Heart left ventricle (tissue), 16 donors: Measurements from ENCODE around the gene FHIP1A. TPM values are rescaled to one million over a fixed set of nuclear protein-coding genes. Genes with fewer than 3 reads are reported as not detected.
"Not testable (repeated sequence)": the region's sequence is repeated elsewhere in the genome, so short reads cannot be mapped to it uniquely, and the experiment has no call there.

Experiments
- ATAC-seq, 4 donors: fragments of 200-7000 bp; cut with Tn5 transposase; one replicate each; pipeline ENCODE4 v1.9.1; 2020 to 2022; ENCODE audit warnings: moderate library complexity in 4 of 4, mild to moderate bottlenecking in 3 of 4, moderate number of reproducible peaks in 1 of 4
- DNase-seq, 5 donors: peaks; one replicate each; pipeline ENCODE4 v3.0.0-alpha.2; 2020
- H3K27ac ChIP-seq, 12 donors: fragments of 200-600 bp; sonication (generic) in 4 of 12; one replicate each; pipeline versions ENCODE4 v1.5.0 to v1.8.0; 2016 to 2022; ENCODE audit warnings: mild to moderate bottlenecking in 2 of 12
- H3K27me3 ChIP-seq, 9 donors: fragments of 200-600 bp; sonication (generic) in 2 of 9; one replicate each; pipeline versions ENCODE4 v1.5.1 to v1.8.0; 2016 to 2022; ENCODE audit warnings: mild to moderate bottlenecking in 3 of 9
- H3K36me3 ChIP-seq, 9 donors: fragments of 200-600 bp; sonication (generic) in 2 of 9; one replicate each; pipeline versions ENCODE4 v1.5.0 to v1.8.0; 2018 to 2022; ENCODE audit warnings: mild to moderate bottlenecking in 2 of 9
- H3K4me1 ChIP-seq, 12 donors: fragments of 200-600 bp; sonication (generic) in 4 of 12; one replicate each; pipeline versions ENCODE4 v1.5.0 to v1.8.0; 2016 to 2022; ENCODE audit warnings: mild to moderate bottlenecking in 3 of 12
- H3K4me3 ChIP-seq, 12 donors: fragments of 200-600 bp; sonication (generic) in 4 of 12; one replicate each; pipeline versions ENCODE4 v1.5.0 to v1.8.0; 2017 to 2022; ENCODE audit warnings: mild to moderate bottlenecking in 9 of 12, moderate library complexity in 4 of 12
- H3K9me3 ChIP-seq, 12 donors: fragments of 200-600 bp; sonication (generic) in 4 of 12; one replicate each; pipeline versions ENCODE4 v1.5.0 to v1.8.0; 2016 to 2022; ENCODE audit warnings: mild to moderate bottlenecking in 1 of 12
- POLR2A ChIP-seq, 2 donors: fragments of 450-650 bp; IDR thresholded peaks; one replicate each; pipeline ENCODE4 v1.6.1; 2017; ENCODE audit warnings: antibody characterized with exemption in 2 of 2, mild to moderate bottlenecking in 2 of 2, moderate library complexity in 2 of 2
- WGBS, 4 donors: extraction: QIAGEN DNeasy Blood & Tissue Kit in 2 of 4; methylation state at CpG; one replicate each; pipeline versions ENCODE4 v1.1.5 to v1.1.7; 2013 to 2018; 5-methylcytosine and 5-hydroxymethylcytosine counted together
- intact Hi-C, 10 donors: fragments of 100-400 bp; cut with DNase I; formaldehyde crosslinking; loops; one replicate each; pipeline versions ENCODE4 v1.11.1 to v1.14.2; 2022
- polyA plus RNA-seq, 2 donors: library from polyadenylated mRNA; stranded (reverse); fragments of 200-250 nt; gene quantifications; one replicate each; pipeline ENCODE4 v1.2.3, GENCODE V29; 2013
- total RNA-seq, 9 donors: library from RNA; depleted of rRNA in 2 of 9; stranded (reverse); fragments of >200 nt in 2 of 9; fragmentation: NEBNext Ultra II Directional in 3 of 9; extraction: Animal tissue kit (Norgen Biotek cat#: 25700) in 3 of 9; gene quantifications; one replicate each; pipeline versions ENCODE4 v1.1.0 to v1.2.4, GENCODE V29; 2016 to 2023
- TF ChIP-seq, protein P1 (sequence below), 12 donors: fragments of 200-600 bp; sonication (generic) in 4 of 12; IDR thresholded peaks; one replicate each; pipeline versions ENCODE4 v1.5.0 to v1.8.0; 2018 to 2022; ENCODE audit warnings: antibody characterized with exemption in 12 of 12, mild to moderate bottlenecking in 5 of 12
- donor health status: ischemic (EF 13 %, LVEDD 7.1; RV severe dilation, severe dysfunction).
- donor health status: healthy with polysubstance abuse.
- donor health status: DM: no; HTN: yes; CAD: no.
- donor health status: DM: no; HTN: no; CAD: no.
- donor health status: ischemic (EF 25% LVEDD 6.9; RV normal size, moderate dysfunction).
- donor health status: ischemic (EF 25% LVEDD 5.7; RV mildly dilated, moderate dysfunction).
- donor health status: healthy.
- donor health status: DM: yes; HTN: yes; CAD: no.
- donor health status: ischemic (EF 35%, LVEDD 5.7; RV mildly dilated, moderate dysfunction).
- donor health status: nonischemic (EF 11% LVEDD 7.7; RV severe dilation, severe dysfunction).
- donor health status: DM: yes; HTN: yes; CAD: no.
- donor health status: PGD.
- donor health status: ischemic (EF 29% LVEDD 5.4; RV normal size, mild dysfunction).
- donor health status: nonischemic (EF 23%, LVEDD 6.1; RV moderate dilation, normal function).

FHIP1A gene
- total and polyA plus RNA-seq, 11 donors = 3.7 to 32.0 (median 23.6) TPM

DNA sequence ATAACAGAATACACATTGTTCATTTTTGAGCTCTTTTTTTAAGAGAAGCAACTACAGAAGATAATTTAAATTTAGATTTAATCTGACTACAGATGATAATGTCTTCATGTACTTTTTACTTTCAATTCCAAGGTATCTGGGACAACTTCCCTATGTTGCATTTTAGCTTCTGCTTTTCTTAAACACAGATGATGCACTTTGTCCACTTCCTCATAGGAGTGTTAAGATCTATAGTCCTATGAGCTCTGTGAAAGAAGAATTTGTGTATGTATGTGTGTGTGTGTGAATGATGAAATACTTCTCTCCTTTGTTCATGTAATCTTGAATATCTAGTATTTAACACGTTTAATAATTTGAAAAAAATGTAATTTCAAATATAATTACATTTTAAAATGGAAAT is 5.3 kb upstream of the FHIP1A start:
- WGBS, 4 donors = 66 to 78% (median 73%) methylated on average over 1 of the region's 1 CpG
- H3K27me3 ChIP-seq = peaks cover 0 to 9% (median 0%) of the 10 kb centered on the region in 9 donors
- ATAC-seq (no peak), DNase-seq (no peak)
- peaks cover 0 to 15% (median 4%) of the 10 kb centered on the region in 12 donors for H3K4me1 ChIP-seq
- no peak overlapping the region for H3K4me3 ChIP-seq
- intact Hi-C loops = no loop called here
- H3K9me3 ChIP-seq = peaks cover 0 to 4% (median 0%) of the 10 kb centered on the region in 12 donors
- H3K36me3 ChIP-seq = no peaks in the 10 kb centered on the region
- H3K27ac ChIP-seq = no peak overlapping the region
- TF ChIP-seq POLR2A (IDR thresholded peaks at IDR 0.05) = no peak
- TF ChIP-seq, protein P1, sequence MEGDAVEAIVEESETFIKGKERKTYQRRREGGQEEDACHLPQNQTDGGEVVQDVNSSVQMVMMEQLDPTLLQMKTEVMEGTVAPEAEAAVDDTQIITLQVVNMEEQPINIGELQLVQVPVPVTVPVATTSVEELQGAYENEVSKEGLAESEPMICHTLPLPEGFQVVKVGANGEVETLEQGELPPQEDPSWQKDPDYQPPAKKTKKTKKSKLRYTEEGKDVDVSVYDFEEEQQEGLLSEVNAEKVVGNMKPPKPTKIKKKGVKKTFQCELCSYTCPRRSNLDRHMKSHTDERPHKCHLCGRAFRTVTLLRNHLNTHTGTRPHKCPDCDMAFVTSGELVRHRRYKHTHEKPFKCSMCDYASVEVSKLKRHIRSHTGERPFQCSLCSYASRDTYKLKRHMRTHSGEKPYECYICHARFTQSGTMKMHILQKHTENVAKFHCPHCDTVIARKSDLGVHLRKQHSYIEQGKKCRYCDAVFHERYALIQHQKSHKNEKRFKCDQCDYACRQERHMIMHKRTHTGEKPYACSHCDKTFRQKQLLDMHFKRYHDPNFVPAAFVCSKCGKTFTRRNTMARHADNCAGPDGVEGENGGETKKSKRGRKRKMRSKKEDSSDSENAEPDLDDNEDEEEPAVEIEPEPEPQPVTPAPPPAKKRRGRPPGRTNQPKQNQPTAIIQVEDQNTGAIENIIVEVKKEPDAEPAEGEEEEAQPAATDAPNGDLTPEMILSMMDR (IDR thresholded peaks at IDR 0.05) = no peak

DNA sequence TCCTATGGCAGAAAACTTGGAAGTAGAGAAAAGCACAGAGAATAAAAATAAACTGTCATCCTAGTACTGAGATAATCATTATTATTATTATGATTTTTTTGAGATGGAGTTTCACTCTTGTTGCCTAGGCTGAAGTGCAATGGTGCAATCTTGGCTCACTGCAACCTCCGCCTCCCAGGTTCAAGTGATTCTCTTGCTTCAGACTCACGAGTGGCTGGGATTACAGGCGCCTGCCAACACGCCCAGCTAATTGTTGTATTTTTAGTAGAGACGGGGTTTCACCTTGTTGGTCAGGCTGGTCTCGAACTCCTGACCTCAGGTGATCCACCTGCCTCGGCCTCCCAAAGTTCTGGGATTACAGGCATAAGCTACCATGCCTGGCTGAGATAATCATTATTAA is 4.2 kb upstream of the FHIP1A start:
- peaks cover 0 to 18% (median 0%) of the 10 kb centered on the region in 9 donors for H3K27me3 ChIP-seq
- H3K36me3 ChIP-seq, H3K4me3 ChIP-seq, DNase-seq, intact Hi-C loops, H3K9me3 ChIP-seq, H3K27ac ChIP-seq, ATAC-seq: not testable (repeated sequence)
- peaks cover 0 to 22% (median 9%) of the 10 kb centered on the region in 12 donors for H3K4me1 ChIP-seq
- WGBS, 4 donors = 70 to 84% (median 77%) methylated on average over 7 of the region's 7 CpGs

DNA sequence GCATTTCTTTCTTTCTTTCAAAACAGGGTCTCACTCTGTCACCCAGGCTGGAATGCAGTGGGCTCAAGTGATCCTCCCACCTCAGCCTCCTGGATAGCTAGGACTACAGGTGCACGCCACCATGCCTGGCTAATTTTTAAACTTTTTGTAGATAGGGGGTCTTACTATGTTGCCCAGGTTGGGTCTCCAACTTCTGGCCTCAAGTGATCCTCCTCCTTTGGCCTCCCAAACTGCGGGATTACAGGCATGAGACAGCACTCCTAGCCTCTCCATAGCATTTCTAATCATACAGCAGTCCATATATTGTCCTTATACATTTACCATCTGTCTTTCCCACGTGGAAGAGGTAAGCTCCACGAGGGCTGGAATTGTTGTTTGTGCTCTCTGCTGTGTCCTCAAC is 2.0 kb upstream of the FHIP1A start:
- Histone ChIP-seq H3K27ac (no peak overlapping the region), H3K4me3 (no peak overlapping the region), H3K4me1 (peaks cover 0 to 28% (median 9%) of the 10 kb centered on the region in 12 donors), H3K9me3 (no peaks in the 10 kb centered on the region), H3K36me3 (no peaks in the 10 kb centered on the region), H3K27me3 (peaks cover 0 to 25% (median 0%) of the 10 kb centered on the region in 9 donors)
- TF ChIP-seq, protein P1 (IDR thresholded peaks at IDR 0.05) = no peak
- TF ChIP-seq POLR2A (IDR thresholded peaks at IDR 0.05) = no peak
- DNase-seq (no peak), ATAC-seq (no peak)
- 90 to 93% (median 92%) methylated on average over 4 of the region's 4 CpGs for WGBS, 4 donors
- intact Hi-C loops = no loop called here

DNA sequence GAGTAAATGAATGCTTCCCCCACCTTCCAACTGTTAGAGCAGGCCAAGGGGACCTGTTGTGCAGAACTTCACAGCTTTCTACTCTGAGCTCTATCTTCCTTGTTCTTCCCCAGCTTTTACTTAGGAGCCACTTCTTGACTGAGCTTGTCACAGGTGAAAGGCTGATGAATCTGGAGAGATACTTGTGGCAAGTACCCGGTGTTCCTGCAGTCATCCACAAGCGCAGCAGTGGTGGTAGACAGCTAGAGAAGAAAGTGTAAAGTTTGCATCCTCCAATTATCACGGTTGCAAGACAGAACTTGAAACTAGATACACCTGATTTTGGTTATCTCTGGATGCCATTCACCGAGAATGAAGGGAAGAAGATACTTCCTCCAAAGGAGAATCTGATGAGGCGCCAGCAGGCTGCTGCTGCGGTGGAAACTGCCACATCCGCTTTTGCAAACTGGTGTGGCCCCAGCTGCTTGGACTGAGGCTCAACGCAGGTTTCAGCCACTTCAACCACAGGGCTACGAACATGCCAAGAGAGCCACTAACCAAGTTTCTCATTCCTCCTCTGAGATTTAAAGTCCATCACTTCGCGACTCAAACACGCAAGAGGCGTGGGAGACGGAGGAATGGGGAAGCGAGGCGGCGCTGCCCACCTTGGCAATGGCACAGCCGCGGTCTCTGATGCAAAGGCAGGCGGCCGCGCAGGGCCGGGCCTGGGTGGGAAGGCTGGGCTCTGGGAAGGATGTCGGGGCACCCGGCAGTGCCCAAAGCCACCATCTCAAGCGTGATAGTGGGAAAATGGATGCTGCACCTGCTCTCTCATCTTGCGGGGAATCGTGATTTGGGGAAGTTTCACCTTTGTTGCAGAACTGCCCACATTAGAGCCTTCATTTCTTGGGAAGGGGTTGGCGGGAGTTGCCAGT is 1.3 kb upstream of the FHIP1A start:
- peak in 1 of 4 donors; percentile 14 for ATAC-seq
- peak in 4 of 5 donors; percentile 15 to 62 (median 34) for DNase-seq
- Histone ChIP-seq H3K4me3 (peak overlapping the region in 10 of 12 donors; percentile 40 to 75 (median 63)), H3K9me3 (no peaks in the 10 kb centered on the region), H3K4me1 (peaks cover 0 to 28% (median 9%) of the 10 kb centered on the region in 12 donors), H3K27me3 (peaks cover 0 to 25% (median 0%) of the 10 kb centered on the region in 9 donors), H3K27ac (peak overlapping the region in 2 of 12 donors; percentile 68 to 77), H3K36me3 (no peaks in the 10 kb centered on the region)
- TF ChIP-seq, protein P1 (IDR thresholded peaks at IDR 0.05) = no peak
- TF ChIP-seq POLR2A (IDR thresholded peaks at IDR 0.05) = no peak
- 42 to 58% (median 45%) methylated on average over 18 to 29 of the region's 29 CpGs for WGBS, 4 donors
- intact Hi-C loops = no loop called here
